ENCODE measurements around the gene MAP3K13.

The MAP3K13 gene

GRCh38 chr3:185362850-185363661 lies at the start of gene MAP3K13:
Gene MAP3K13, plus strand, starts transcription at chr3:185363136. Its CDS starts 65,446 bp downstream, at chr3:185428582.
- peak within 1 kb of the TSS; percentile 74 for H3K4me3 ChIP-seq (ENCODE audit: low read depth, low read length)
- TF ChIP-seq, protein P1, sequence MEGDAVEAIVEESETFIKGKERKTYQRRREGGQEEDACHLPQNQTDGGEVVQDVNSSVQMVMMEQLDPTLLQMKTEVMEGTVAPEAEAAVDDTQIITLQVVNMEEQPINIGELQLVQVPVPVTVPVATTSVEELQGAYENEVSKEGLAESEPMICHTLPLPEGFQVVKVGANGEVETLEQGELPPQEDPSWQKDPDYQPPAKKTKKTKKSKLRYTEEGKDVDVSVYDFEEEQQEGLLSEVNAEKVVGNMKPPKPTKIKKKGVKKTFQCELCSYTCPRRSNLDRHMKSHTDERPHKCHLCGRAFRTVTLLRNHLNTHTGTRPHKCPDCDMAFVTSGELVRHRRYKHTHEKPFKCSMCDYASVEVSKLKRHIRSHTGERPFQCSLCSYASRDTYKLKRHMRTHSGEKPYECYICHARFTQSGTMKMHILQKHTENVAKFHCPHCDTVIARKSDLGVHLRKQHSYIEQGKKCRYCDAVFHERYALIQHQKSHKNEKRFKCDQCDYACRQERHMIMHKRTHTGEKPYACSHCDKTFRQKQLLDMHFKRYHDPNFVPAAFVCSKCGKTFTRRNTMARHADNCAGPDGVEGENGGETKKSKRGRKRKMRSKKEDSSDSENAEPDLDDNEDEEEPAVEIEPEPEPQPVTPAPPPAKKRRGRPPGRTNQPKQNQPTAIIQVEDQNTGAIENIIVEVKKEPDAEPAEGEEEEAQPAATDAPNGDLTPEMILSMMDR (IDR thresholded peaks at IDR 0.05; ENCODE audit: low read depth, low read length, missing control alignments) = no peak
- DNase-seq (ENCODE audit: low read depth) = peak; percentile 91

DNA sequence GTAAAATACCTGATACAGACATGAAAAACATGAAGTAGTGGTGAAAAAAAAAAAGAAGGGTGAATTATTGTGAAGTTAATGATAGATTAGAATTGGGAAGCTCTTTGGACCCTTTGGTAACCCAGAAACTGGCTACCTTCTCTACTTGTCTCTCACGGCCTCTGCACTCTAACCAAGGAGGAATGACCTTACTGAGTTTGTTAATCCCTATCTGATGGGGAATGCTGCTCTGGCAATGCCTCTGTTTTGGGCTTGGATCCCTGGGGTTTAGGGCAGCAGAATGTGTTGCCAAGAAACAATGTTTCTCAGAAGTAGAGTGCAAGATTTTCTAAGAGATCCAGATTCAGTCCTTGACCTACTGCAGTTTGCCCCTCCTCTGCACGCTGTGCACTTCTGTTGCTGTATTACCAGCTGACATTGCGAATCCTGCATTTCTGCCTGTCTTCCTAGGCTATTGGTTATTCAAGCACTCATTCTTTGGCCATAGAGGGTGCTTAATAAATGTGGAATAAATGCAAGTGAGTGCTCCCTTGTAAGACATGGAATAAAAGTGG lies 49.2 kb upstream of the MAP3K13 start:
- no peak overlapping the region for H3K4me3 ChIP-seq (ENCODE audit: low read depth, low read length)
- DNase-seq (ENCODE audit: low read depth) = no peak
- TF ChIP-seq, protein P1 (IDR thresholded peaks at IDR 0.05; ENCODE audit: low read depth, low read length, missing control alignments) = no peak

GRCh38 chr3:185316740-185317412 lies 46.1 kb upstream of the MAP3K13 start:
- TF ChIP-seq, protein P1 (IDR thresholded peaks at IDR 0.05; ENCODE audit: low read depth, low read length, missing control alignments) = no peak
- no peak overlapping the region; the same call in 1 of the 2 replicates for H3K4me3 ChIP-seq (ENCODE audit: low read depth, low read length)
- no peak for DNase-seq (ENCODE audit: low read depth)

DNA sequence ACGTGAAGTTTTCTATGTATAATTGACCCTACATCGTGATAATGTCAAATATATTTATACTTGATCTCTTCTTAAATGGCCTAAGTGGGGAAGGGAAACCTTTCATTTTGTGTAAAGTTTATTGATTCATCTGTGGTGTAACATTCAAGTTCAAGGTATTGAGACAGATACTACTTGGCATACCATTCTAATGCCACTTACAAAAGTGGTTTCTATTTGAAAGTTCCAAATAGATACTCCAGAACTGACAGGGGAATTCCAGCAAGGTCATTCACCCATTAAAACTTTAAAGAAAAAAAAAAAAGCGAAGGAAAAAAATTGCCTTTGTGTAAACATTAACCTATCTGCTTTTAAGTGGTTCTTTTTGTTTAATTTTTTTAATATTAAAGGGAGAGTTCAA lies 45.3 kb upstream of the MAP3K13 start:
- DNase-seq (ENCODE audit: low read depth) = no peak
- no peak overlapping the region for H3K4me3 ChIP-seq (ENCODE audit: low read depth, low read length)
- TF ChIP-seq, protein P1 (IDR thresholded peaks at IDR 0.05; ENCODE audit: low read depth, low read length, missing control alignments) = no peak

DNA sequence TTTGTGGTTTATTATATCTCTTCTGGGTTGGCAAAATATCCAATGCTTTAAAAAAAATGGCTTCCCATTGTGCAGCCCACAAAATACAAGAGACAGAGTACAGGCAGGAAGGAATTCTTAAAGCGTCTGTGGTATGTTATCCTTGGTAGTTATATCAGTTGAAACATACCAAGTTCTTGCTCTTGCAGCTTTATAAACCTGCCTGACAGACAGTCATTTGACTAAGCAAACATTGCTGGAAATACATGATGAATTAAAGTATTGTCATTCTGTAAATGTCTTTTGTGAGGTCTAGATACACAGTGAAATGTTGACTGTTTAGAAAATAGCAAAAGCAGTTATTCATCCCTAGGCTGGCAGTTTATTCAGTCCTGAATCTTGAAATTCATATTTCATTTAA lies 44.8 kb upstream of the MAP3K13 start:
- TF ChIP-seq, protein P1 (IDR thresholded peaks at IDR 0.05; ENCODE audit: low read depth, low read length, missing control alignments) = no peak
- no peak for DNase-seq (ENCODE audit: low read depth)
- H3K4me3 ChIP-seq (ENCODE audit: low read depth, low read length) = no peak overlapping the region

DNA sequence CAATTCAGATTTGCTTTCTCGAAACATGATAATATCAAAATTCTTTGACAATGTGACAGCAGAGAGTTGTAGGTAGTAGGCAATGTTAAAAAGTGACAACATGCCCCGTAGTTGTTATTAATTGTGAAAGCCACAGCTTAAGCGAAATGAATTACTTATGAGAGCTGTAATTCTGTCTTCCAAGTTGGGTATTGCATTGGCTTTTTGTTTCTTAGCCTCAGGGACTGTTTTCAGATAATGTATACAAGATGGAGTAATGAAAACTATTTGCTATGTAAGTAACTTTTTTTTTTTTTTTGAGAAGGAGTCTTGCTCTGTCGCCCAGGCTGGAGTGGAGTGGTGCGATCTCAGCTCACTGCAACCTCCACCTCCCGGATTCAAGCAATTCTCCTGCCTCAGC lies 43.1 kb upstream of the MAP3K13 start:
- DNase-seq (ENCODE audit: low read depth) = no peak
- TF ChIP-seq, protein P1 (IDR thresholded peaks at IDR 0.05; ENCODE audit: low read depth, low read length, missing control alignments) = no peak

More for the DNA sequence above, 43.1 kb upstream of the MAP3K13 start:
- H3K4me3 ChIP-seq (ENCODE audit: low read depth, low read length) = no peak overlapping the region

All from GM12864 (cell line).